MM.1S (cell line): ENCODE data around the gene CLDN6.

Experiments used
- DNase-seq: peaks from one replicate; pipeline ENCODE4 v3.0.0-alpha.2; 2015
- H2AFZ ChIP-seq: fragments of 300-600 bp; sonication (generic); 2 replicates; pipeline ENCODE4 v1.6.0; 2016; ENCODE audit warnings: antibody characterized with exemption, low read length
- H3F3A ChIP-seq: fragments of 300-600 bp; sonication (generic); 2 replicates; pipeline ENCODE4 v1.6.1; 2016; ENCODE audit warnings: mild to moderate bottlenecking, antibody characterized with exemption, low read length, moderate library complexity, mixed read lengths; ENCODE audit not compliant: insufficient read depth
- H3K27ac ChIP-seq: fragments of 300-600 bp; sonication (generic); 2 replicates; pipeline ENCODE4 v1.5.1; 2016; ENCODE audit warnings: mild to moderate bottlenecking, low read length
- H3K27me3 ChIP-seq: fragments of 300-600 bp; sonication (generic); replicated peaks from 2 replicates; pipeline ENCODE4 v1.6.0; 2016; ENCODE audit warnings: low read length; ENCODE audit not compliant: insufficient read depth
- H3K36me3 ChIP-seq: fragments of 300-600 bp; sonication (generic); replicated peaks from 2 replicates; pipeline ENCODE4 v1.6.1; 2016; ENCODE audit warnings: mild to moderate bottlenecking, low read length, mixed read lengths; ENCODE audit not compliant: insufficient read depth
- H3K4me1 ChIP-seq: fragments of 300-600 bp; sonication (generic); 2 replicates; pipeline ENCODE4 v1.6.1; 2016; ENCODE audit warnings: low read length, mixed read lengths
- H3K4me2 ChIP-seq: fragments of 300-600 bp; sonication (generic); 2 replicates; pipeline ENCODE4 v1.6.0; 2016; ENCODE audit warnings: low read depth, low read length
- H3K4me3 ChIP-seq: fragments of 300-600 bp; sonication (generic); 2 replicates; pipeline ENCODE4 v1.5.1; 2016; ENCODE audit warnings: low read length, mixed read lengths
- H3K79me2 ChIP-seq: fragments of 300-600 bp; sonication (generic); 2 replicates; pipeline ENCODE4 v1.6.1; 2016; ENCODE audit warnings: mixed run types, low read length, mixed read lengths
- H3K9ac ChIP-seq: fragments of 300-600 bp; sonication (generic); 2 replicates; pipeline ENCODE4 v1.6.1; 2016; ENCODE audit warnings: low read length, mixed read lengths
- H3K9me2 ChIP-seq: fragments of 300-600 bp; sonication (generic); replicated peaks from 2 replicates; pipeline ENCODE4 v1.6.1; 2016; ENCODE audit warnings: mild to moderate bottlenecking, low read length, mixed read lengths; ENCODE audit not compliant: insufficient read depth
- H3K9me3 ChIP-seq: fragments of 300-600 bp; sonication (generic); replicated peaks from 2 replicates; pipeline ENCODE4 v1.6.1; 2016; ENCODE audit warnings: mild to moderate bottlenecking, low read length, mixed read lengths; ENCODE audit not compliant: insufficient read depth
- H4K20me1 ChIP-seq: fragments of 300-600 bp; sonication (generic); 2 replicates; pipeline ENCODE4 v1.6.1; 2016; ENCODE audit warnings: mild to moderate bottlenecking, low read length, moderate library complexity, mixed read lengths; ENCODE audit not compliant: insufficient read depth
- EZH2 ChIP-seq: fragments of 300-600 bp; sonication (generic); optimal IDR thresholded peaks from 2 replicates; pipeline ENCODE3; 2017; ENCODE audit warnings: low read depth, mild to moderate bottlenecking, antibody characterized with exemption, low read length, mixed read lengths
- EZH2phosphoT487 ChIP-seq: fragments of 300-600 bp; sonication (generic); IDR thresholded peaks from 2 replicates; pipeline ENCODE4 v1.6.1; 2018; ENCODE audit warnings: antibody characterized with exemption, low read length
- TF ChIP-seq, protein P1 (sequence below): fragments of 300-600 bp; sonication (generic); IDR thresholded peaks from 2 replicates; pipeline ENCODE4 v1.5.1; 2016; ENCODE audit warnings: antibody characterized with exemption, low read length, mixed read lengths

CLDN6 gene

DNA sequence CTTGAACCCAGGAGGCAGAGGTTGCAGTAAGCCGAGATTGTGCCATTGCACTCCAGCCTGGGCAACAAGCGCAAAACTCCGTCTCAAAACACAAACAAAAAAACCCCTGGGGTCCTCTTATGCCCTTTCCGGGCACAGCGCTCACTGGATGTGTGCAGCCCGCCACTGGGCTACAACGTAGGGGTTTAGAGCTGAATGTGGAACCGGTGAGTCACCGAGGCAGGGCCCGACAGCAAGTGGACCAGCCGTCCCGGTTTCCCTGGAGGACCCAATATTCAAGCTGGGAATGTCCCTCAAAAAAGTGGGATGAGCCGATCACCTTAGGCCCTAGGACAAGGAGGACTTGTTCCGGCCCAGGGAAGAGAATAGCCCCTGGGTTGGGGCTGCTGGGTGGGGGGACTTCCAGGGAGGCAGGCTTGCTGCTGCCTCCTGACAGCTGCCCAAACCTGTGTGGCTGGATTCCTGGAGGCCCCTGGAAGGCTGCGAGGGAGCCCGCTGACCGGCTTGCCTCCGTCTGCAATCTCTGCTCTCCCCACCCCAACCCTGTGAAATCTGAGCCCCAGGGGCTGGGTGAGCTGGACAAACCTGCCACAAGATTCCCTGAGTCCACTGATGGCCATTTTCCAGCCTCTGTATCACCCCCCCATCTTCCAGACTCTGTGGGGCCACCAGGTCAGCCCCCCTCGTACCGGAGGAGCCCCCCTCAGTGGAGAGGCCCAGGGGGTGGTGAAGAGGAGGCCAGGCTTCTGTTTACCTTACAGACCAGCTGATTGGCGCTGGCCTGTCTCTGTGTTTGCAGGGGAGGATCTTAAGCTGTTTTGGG is 8.2 kb downstream of the CLDN6 start:
- peaks cover 17% of the 10 kb centered on the region for H3K4me1 ChIP-seq
- H3K9me2 ChIP-seq = no peaks in the 10 kb centered on the region
- H3K79me2 ChIP-seq = no peaks in the 10 kb centered on the region
- no peaks in the 10 kb centered on the region for H4K20me1 ChIP-seq
- H3F3A ChIP-seq = peaks cover 3% of the 10 kb centered on the region; the same call in 1 of the 2 replicates
- DNase-seq = no peak
- peaks cover 74% of the 10 kb centered on the region for H3K27me3 ChIP-seq
- H3K36me3 ChIP-seq = no peaks in the 10 kb centered on the region
- no peaks in the 10 kb centered on the region for H3K9me3 ChIP-seq
- H3K9ac ChIP-seq = no peak overlapping the region
- H2AFZ ChIP-seq = no peak overlapping the region
- no peak overlapping the region for H3K27ac ChIP-seq
- H3K4me3 ChIP-seq = no peak overlapping the region
- TF ChIP-seq, protein P1, sequence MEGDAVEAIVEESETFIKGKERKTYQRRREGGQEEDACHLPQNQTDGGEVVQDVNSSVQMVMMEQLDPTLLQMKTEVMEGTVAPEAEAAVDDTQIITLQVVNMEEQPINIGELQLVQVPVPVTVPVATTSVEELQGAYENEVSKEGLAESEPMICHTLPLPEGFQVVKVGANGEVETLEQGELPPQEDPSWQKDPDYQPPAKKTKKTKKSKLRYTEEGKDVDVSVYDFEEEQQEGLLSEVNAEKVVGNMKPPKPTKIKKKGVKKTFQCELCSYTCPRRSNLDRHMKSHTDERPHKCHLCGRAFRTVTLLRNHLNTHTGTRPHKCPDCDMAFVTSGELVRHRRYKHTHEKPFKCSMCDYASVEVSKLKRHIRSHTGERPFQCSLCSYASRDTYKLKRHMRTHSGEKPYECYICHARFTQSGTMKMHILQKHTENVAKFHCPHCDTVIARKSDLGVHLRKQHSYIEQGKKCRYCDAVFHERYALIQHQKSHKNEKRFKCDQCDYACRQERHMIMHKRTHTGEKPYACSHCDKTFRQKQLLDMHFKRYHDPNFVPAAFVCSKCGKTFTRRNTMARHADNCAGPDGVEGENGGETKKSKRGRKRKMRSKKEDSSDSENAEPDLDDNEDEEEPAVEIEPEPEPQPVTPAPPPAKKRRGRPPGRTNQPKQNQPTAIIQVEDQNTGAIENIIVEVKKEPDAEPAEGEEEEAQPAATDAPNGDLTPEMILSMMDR = no peak
- TF ChIP-seq EZH2phosphoT487 = no peak
- no peak for TF ChIP-seq EZH2
- no peak overlapping the region for H3K4me2 ChIP-seq

DNA sequence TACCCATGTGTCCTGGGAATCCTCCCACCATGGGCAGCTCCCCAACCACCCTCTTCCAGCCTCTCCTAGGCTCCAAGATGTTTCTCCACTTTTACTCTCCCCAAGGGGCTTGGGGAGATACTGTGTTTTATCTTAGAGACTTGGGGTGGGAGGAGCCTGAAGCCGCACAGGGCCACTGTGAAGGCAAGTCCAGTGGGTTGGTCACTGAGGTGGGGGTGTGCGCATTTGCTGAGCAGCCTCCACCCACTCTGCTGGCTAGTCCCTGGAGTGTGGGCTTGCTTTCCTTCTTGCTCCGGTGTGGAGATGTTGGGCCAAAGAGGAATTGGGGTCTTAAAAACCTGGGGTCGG is 9.3 kb downstream of the CLDN6 start:
- Histone ChIP-seq H3K79me2 (no peaks in the 10 kb centered on the region), H3F3A (peaks cover 3% of the 10 kb centered on the region; the same call in 1 of the 2 replicates), H3K4me1 (peaks cover 17% of the 10 kb centered on the region), H3K36me3 (no peaks in the 10 kb centered on the region), H3K27ac (no peak overlapping the region), H3K4me3 (no peak overlapping the region), H4K20me1 (no peaks in the 10 kb centered on the region), H3K9me2 (no peaks in the 10 kb centered on the region), H3K9ac (no peak overlapping the region), H3K4me2 (no peak overlapping the region), H2AFZ (no peak overlapping the region), H3K27me3 (peaks cover 63% of the 10 kb centered on the region), H3K9me3 (no peaks in the 10 kb centered on the region)
- no peak for DNase-seq
- TF ChIP-seq EZH2phosphoT487 = no peak
- no peak for TF ChIP-seq EZH2
- TF ChIP-seq, protein P1 = no peak

DNA sequence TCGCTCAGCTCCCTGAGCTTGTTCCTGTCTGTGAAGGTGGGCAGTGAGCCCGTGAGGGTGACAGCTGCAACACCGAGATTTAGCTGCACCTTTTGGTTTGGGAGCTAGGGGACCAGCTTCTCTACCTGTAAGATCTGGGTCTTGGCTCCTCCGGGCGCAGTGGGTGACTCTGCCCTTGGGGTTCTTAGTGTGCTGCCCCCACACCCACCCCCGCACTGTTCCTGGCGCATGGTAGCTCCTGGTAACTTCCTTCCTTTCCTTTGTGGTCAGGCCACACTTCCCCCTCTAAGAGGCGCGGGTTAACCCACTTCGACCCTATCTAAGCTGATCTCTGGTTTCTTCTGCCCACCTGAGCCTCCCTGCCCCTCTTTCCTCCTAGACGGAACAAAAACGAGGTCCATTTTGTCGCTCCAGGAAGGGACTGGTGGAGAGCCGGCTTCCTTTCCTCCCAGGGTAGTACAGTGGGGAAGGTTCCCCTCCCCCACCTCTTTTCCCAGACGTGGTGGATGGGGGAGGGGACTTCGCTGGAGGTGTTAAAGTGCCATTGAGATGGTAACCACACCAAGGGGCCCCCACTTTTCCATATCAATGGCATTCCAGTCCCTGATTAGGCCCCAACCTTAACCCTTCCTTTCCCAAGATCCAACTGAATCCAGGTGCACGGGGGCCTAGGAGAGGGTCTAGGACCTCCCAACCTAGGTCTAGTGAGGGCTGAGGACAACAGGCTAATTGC is 9.9 kb downstream of the CLDN6 start:
- no peaks in the 10 kb centered on the region for H3K9me3 ChIP-seq
- H3F3A ChIP-seq = peaks cover 3% of the 10 kb centered on the region; the same call in 1 of the 2 replicates
- no peak overlapping the region for H3K9ac ChIP-seq
- TF ChIP-seq EZH2phosphoT487 (no peak), EZH2 (no peak)
- TF ChIP-seq, protein P1 = no peak
- peaks cover 57% of the 10 kb centered on the region for H3K27me3 ChIP-seq
- H3K9me2 ChIP-seq = no peaks in the 10 kb centered on the region
- H3K36me3 ChIP-seq = no peaks in the 10 kb centered on the region
- no peak overlapping the region for H3K4me3 ChIP-seq
- H3K4me1 ChIP-seq = peaks cover 17% of the 10 kb centered on the region
- DNase-seq = no peak
- no peak overlapping the region for H2AFZ ChIP-seq
- no peaks in the 10 kb centered on the region for H4K20me1 ChIP-seq
- no peak overlapping the region for H3K4me2 ChIP-seq
- H3K27ac ChIP-seq = no peak overlapping the region
- H3K79me2 ChIP-seq = no peaks in the 10 kb centered on the region
